ENCODE results near the gene HEBP1. TPM values are rescaled to one million over a fixed set of nuclear protein-coding genes. Genes with fewer than 3 reads are reported as not detected.

The HEBP1 gene
- total RNA-seq, 2 experiments from 2014 or later = 11.9 to 12.5 TPM

GRCh38 chr12:13005649-13006048, 5.6 kb upstream of the HEBP1 start:
- ATAC-seq (ENCODE audit: poor library complexity) (no peak), DNase-seq (no peak)
- Histone ChIP-seq H3K4me3 (ENCODE audit: low read length) (no peak overlapping the region), H3K4me1 (ENCODE audit: insufficient read depth, low read length) (peaks cover 10% of the 10 kb centered on the region), H3K27ac (ENCODE audit: low read depth in 1 of 2, low read length in 2 of 2) (no peak overlapping the region), H3K9me3 (ENCODE audit: control insufficient read depth in 1 of 2, insufficient read depth in 1 of 2, low read length in 2 of 2) (no peaks in the 10 kb centered on the region), H3K36me3 (ENCODE audit: insufficient read depth, low read length) (no peaks in the 10 kb centered on the region), H3K27me3 (ENCODE audit: control insufficient read depth in 1 of 2, insufficient read depth in 2 of 2, low read length in 2 of 2) (peaks cover 0 to 3% of the 10 kb centered on the region in 2 experiments)
- Mint-ChIP-seq H3K4me1 (ENCODE audit: low read depth) (peaks cover 11% of the 10 kb centered on the region), H3K27ac (no peak overlapping the region), H3K36me3 (ENCODE audit: low read depth) (peaks cover 8% of the 10 kb centered on the region), H3K4me3 (peak overlapping the region; percentile 48), H3K9me3 (no peaks in the 10 kb centered on the region), H3K27me3 (no peaks in the 10 kb centered on the region)
- ChIA-PET CTCF (no interaction called here), POLR2A (no interaction called here)
- intact Hi-C loops (cut with DNase I, micrococcal nuclease) = loop anchor here in 1 of 2 experiments (10.0 kb wide), 1 partner anchor 1831 kb away; the partner anchor contains the start of gene SMIM10L1
- TF ChIP-seq CTCF (IDR thresholded peaks at IDR 0.05) = no peak

- peaks cover 0 to 3% of the 10 kb centered on the region in 2 experiments for H3K27me3 ChIP-seq (ENCODE audit: control insufficient read depth in 1 of 2, insufficient read depth in 2 of 2, low read length in 2 of 2)
- H3K27me3 Mint-ChIP-seq = no peaks in the 10 kb centered on the region
- H3K4me3 Mint-ChIP-seq = peak overlapping the region; percentile 73
- H3K9me3 ChIP-seq (ENCODE audit: control insufficient read depth in 1 of 2, insufficient read depth in 1 of 2, low read length in 2 of 2) = no peaks in the 10 kb centered on the region
- DNase-seq (no peak), ATAC-seq (ENCODE audit: poor library complexity) (no peak)
- peaks cover 13% of the 10 kb centered on the region for H3K4me1 ChIP-seq (ENCODE audit: insufficient read depth, low read length)
- no peak for TF ChIP-seq CTCF (IDR thresholded peaks at IDR 0.05)
- H3K36me3 Mint-ChIP-seq (ENCODE audit: low read depth) = peaks cover 11% of the 10 kb centered on the region
- CTCF ChIA-PET = interaction anchor here (1.0 kb wide), 1 partner anchor 214 kb away, joined by 4 read pairs; no protein-coding TSS in a partner anchor
- no peaks in the 10 kb centered on the region for H3K9me3 Mint-ChIP-seq
- H3K27ac Mint-ChIP-seq = peak overlapping the region; percentile 8
- H3K27ac ChIP-seq (ENCODE audit: low read depth in 1 of 2, low read length in 2 of 2) = no peak overlapping the region
- H3K36me3 ChIP-seq (ENCODE audit: insufficient read depth, low read length) = no peaks in the 10 kb centered on the region
- POLR2A ChIA-PET = no interaction called here
- intact Hi-C loops (cut with DNase I, micrococcal nuclease) = loop anchor here (5.0 to 10.0 kb wide), 4 partner anchors 207 to 1830 kb away; partner anchors contain the start of genes APOLD1 (in 1 of the 2), BORCS5 (in 1 of the 2) and SMIM10L1 (in 1 of the 2)
- no peak overlapping the region for H3K4me3 ChIP-seq (ENCODE audit: low read length)
- H3K4me1 Mint-ChIP-seq (ENCODE audit: low read depth) = peaks cover 13% of the 10 kb centered on the region
These were observed 4.9 kb upstream of the HEBP1 start for GRCh38 chr12:13004986-13005385.

GRCh38 chr12:13004361-13004760, 4.3 kb upstream of the HEBP1 start:
- peaks cover 0 to 3% of the 10 kb centered on the region in 2 experiments for H3K27me3 ChIP-seq (ENCODE audit: control insufficient read depth in 1 of 2, insufficient read depth in 2 of 2, low read length in 2 of 2)
- H3K9me3 Mint-ChIP-seq = no peaks in the 10 kb centered on the region
- H3K4me3 ChIP-seq (ENCODE audit: low read length) = no peak overlapping the region
- peaks cover 14% of the 10 kb centered on the region for H3K36me3 Mint-ChIP-seq (ENCODE audit: low read depth)
- intact Hi-C loops (cut with DNase I, micrococcal nuclease) = loop anchor here (5.0 to 10.0 kb wide), 4 partner anchors 208 to 1830 kb away; partner anchors contain the start of genes APOLD1 (in 1 of the 2), BORCS5 (in 1 of the 2) and SMIM10L1 (in 1 of the 2)
- no peak overlapping the region for H3K27ac Mint-ChIP-seq
- H3K9me3 ChIP-seq (ENCODE audit: control insufficient read depth in 1 of 2, insufficient read depth in 1 of 2, low read length in 2 of 2) = no peaks in the 10 kb centered on the region
- CTCF ChIA-PET = interaction anchor here (1.0 kb wide), 1 partner anchor 215 kb away, joined by 4 read pairs; no protein-coding TSS in a partner anchor
- TF ChIP-seq CTCF (IDR thresholded peaks at IDR 0.05) = no peak
- H3K4me3 Mint-ChIP-seq = no peak overlapping the region
- H3K4me1 ChIP-seq (ENCODE audit: insufficient read depth, low read length) = peaks cover 19% of the 10 kb centered on the region
- no peaks in the 10 kb centered on the region for H3K36me3 ChIP-seq (ENCODE audit: insufficient read depth, low read length)
- DNase-seq = no peak
- POLR2A ChIA-PET = no interaction called here
- peaks cover 18% of the 10 kb centered on the region for H3K4me1 Mint-ChIP-seq (ENCODE audit: low read depth)
- no peaks in the 10 kb centered on the region for H3K27me3 Mint-ChIP-seq
- no peak for ATAC-seq (ENCODE audit: poor library complexity)
- no peak overlapping the region for H3K27ac ChIP-seq (ENCODE audit: low read depth in 1 of 2, low read length in 2 of 2)

All from CD4-positive, alpha-beta T cell (primary cell).